PFSK-1 (cell line): ENCODE measurements around the gene CCDC61.

Experiments
- FOXP2 ChIP-seq: optimal IDR thresholded peaks from 2 replicates; pipeline ENCODE3; 2011; ENCODE audit warnings: borderline replicate concordance, control low read depth, inconsistent platforms; ENCODE audit not compliant: insufficient read depth; ENCODE audit errors: extremely low read length, extremely low read depth
- POLR2AphosphoS5 ChIP-seq: IDR thresholded peaks from 2 replicates; pipeline ENCODE4 v1.6.1; 2012; ENCODE audit warnings: low read depth, mild to moderate bottlenecking, control low read depth, low read length, moderate library complexity
- SIN3A ChIP-seq: IDR thresholded peaks from 2 replicates; pipeline ENCODE4 v1.6.1; 2012; ENCODE audit warnings: mild to moderate bottlenecking, low read length, moderate library complexity, borderline replicate concordance; ENCODE audit not compliant: insufficient read depth
- TAF1 ChIP-seq: IDR thresholded peaks from 2 replicates; pipeline ENCODE4 v1.6.1; 2012; ENCODE audit warnings: low read length, control low read depth, borderline replicate concordance; ENCODE audit not compliant: insufficient read depth
- TF ChIP-seq, protein P1 (sequence below), 2 experiments: IDR thresholded peaks; 2 replicates each; pipeline versions ENCODE4 v1.6.1 to v1.8.0; 2011 to 2012; ENCODE audit warnings: low read depth in 2 of 2, low read length in 2 of 2, control low read depth in 1 of 2, inconsistent platforms in 1 of 2, mild to moderate bottlenecking in 1 of 2, moderate library complexity in 1 of 2; ENCODE audit not compliant: insufficient read depth in 1 of 2

CCDC61 gene

GRCh38 chr19:45959517-45960025 is 35.7 kb upstream of the CCDC61 start:
- TF ChIP-seq POLR2AphosphoS5: no peak
- TF ChIP-seq TAF1: no peak
- TF ChIP-seq, protein P1, sequence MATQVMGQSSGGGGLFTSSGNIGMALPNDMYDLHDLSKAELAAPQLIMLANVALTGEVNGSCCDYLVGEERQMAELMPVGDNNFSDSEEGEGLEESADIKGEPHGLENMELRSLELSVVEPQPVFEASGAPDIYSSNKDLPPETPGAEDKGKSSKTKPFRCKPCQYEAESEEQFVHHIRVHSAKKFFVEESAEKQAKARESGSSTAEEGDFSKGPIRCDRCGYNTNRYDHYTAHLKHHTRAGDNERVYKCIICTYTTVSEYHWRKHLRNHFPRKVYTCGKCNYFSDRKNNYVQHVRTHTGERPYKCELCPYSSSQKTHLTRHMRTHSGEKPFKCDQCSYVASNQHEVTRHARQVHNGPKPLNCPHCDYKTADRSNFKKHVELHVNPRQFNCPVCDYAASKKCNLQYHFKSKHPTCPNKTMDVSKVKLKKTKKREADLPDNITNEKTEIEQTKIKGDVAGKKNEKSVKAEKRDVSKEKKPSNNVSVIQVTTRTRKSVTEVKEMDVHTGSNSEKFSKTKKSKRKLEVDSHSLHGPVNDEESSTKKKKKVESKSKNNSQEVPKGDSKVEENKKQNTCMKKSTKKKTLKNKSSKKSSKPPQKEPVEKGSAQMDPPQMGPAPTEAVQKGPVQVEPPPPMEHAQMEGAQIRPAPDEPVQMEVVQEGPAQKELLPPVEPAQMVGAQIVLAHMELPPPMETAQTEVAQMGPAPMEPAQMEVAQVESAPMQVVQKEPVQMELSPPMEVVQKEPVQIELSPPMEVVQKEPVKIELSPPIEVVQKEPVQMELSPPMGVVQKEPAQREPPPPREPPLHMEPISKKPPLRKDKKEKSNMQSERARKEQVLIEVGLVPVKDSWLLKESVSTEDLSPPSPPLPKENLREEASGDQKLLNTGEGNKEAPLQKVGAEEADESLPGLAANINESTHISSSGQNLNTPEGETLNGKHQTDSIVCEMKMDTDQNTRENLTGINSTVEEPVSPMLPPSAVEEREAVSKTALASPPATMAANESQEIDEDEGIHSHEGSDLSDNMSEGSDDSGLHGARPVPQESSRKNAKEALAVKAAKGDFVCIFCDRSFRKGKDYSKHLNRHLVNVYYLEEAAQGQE (IDR thresholded peaks at IDR 0.05; ENCODE audit: insufficient read depth in 1 of 2, low read depth in 2 of 2, low read length in 2 of 2): no peak
- no peak for TF ChIP-seq FOXP2
- no peak for TF ChIP-seq SIN3A

GRCh38 chr19:45960595-45961235 is 34.6 kb upstream of the CCDC61 start:
- TF ChIP-seq TAF1: no peak
- no peak for TF ChIP-seq SIN3A
- no peak for TF ChIP-seq FOXP2
- TF ChIP-seq, protein P1 (IDR thresholded peaks at IDR 0.05; ENCODE audit: insufficient read depth in 1 of 2, low read depth in 2 of 2, low read length in 2 of 2): no peak
- no peak for TF ChIP-seq POLR2AphosphoS5

- TF ChIP-seq TAF1 (no peak), SIN3A (no peak), POLR2AphosphoS5 (no peak), FOXP2 (no peak)
- TF ChIP-seq, protein P1 (IDR thresholded peaks at IDR 0.05; ENCODE audit: insufficient read depth in 1 of 2, low read depth in 2 of 2, low read length in 2 of 2): no peak
Measured at GRCh38 chr19:45962021-45962420, 33.2 kb upstream of the CCDC61 start.

GRCh38 chr19:45967246-45967645 is 28.0 kb upstream of the CCDC61 start:
- TF ChIP-seq TAF1: no peak
- TF ChIP-seq SIN3A: no peak

- TF ChIP-seq POLR2AphosphoS5 (no peak), TAF1 (no peak), FOXP2 (no peak), SIN3A (no peak)
- TF ChIP-seq, protein P1 (IDR thresholded peaks at IDR 0.05; ENCODE audit: insufficient read depth in 1 of 2, low read depth in 2 of 2, low read length in 2 of 2): no peak
Measured at GRCh38 chr19:45968626-45969025, 26.6 kb upstream of the CCDC61 start.
